K562 (cell line): Measurements from ENCODE around the gene WDR35. TPM values are rescaled to one million over a fixed set of nuclear protein-coding genes. Genes with fewer than 3 reads are reported as not detected.

Source experiments
- ATAC-seq: fragments of 200-7000 bp; cut with Tn5 transposase; 3 replicates; pipeline ENCODE4 v1.9.1; 2020; ENCODE audit warnings: moderate library complexity
- BruUV-seq: library from RNA; stranded (reverse); fragments of 400-500 nt; replicated peaks from 2 replicates; lab custom pipeline; 2021; lab: Mats Ljungman, UMichigan
- CTCF ChIA-PET: fragments of 300-600 bp; formaldehyde crosslinking; extraction: SDS; loops from one replicate; lab custom pipeline; 2021; ENCODE audit warnings: low intra/inter-chr PET ratio; lab: Yijun Ruan, JAX
- POLR2A ChIA-PET: fragments of 300-600, 350-650 bp; sonication (Branson Sonifier 250); formaldehyde crosslinking; extraction: SDS; loops from one replicate; lab custom pipeline; 2021; ENCODE audit warnings: antibody characterized with exemption, inconsistent platforms; lab: Yijun Ruan, JAX
- DNase-seq, 4 experiments: peaks; one replicate each; pipeline versions ENCODE4 v3.0.0 to v3.0.0-alpha.2; 2011 to 2018; ENCODE audit warnings: low spot score in 3 of 4, mixed read lengths in 3 of 4; ENCODE audit errors: extremely low read depth in 1 of 4
- FAIRE-seq: peaks from 2 replicates; lab custom pipeline; 2011; peaks lifted over from hg19 to GRCh38; lab: Jason Lieb, UNC
- H2AFZ ChIP-seq: 2 replicates; pipeline ENCODE4 v1.6.0; 2011; ENCODE audit warnings: low read depth, low read length, control low read depth, inconsistent platforms
- H3K27ac ChIP-seq: fragments of 200-600 bp; 3 replicates; pipeline ENCODE4 v1.8.0; 2011; ENCODE audit warnings: low read depth, mild to moderate bottlenecking, control low read depth, inconsistent platforms, low read length, moderate library complexity, mixed read lengths; ENCODE audit errors: extremely low read depth
- H3K27me3 ChIP-seq, 2 experiments: fragments of 300-600 bp in 1 of 2; 2 replicates in 1 of 2; 3 replicates in 1 of 2; pipeline versions ENCODE4 v1.6.0 to v1.8.0; 2011; ENCODE audit warnings: inconsistent platforms in 2 of 2, low read length in 2 of 2, mild to moderate bottlenecking in 1 of 2, mixed read lengths in 1 of 2, moderate library complexity in 1 of 2; ENCODE audit not compliant: control insufficient read depth in 2 of 2, insufficient read depth in 2 of 2
- H3K36me3 ChIP-seq: fragments of 300-600 bp; 3 replicates; pipeline ENCODE4 v1.8.0; 2011; ENCODE audit warnings: mild to moderate bottlenecking, low read length, inconsistent platforms; ENCODE audit not compliant: control insufficient read depth, insufficient read depth
- H3K4me1 ChIP-seq, 2 experiments: fragments of 200-600 bp in 1 of 2; replicated peaks in 1 of 2; 2 replicates in 1 of 2; 3 replicates in 1 of 2; pipeline versions ENCODE4 v1.5.1 to v1.8.0; 2011; ENCODE audit warnings: inconsistent platforms in 2 of 2, low read length in 2 of 2, mild to moderate bottlenecking in 1 of 2, mixed read lengths in 1 of 2, moderate library complexity in 1 of 2; ENCODE audit not compliant: control insufficient read depth in 2 of 2, insufficient read depth in 2 of 2
- H3K4me2 ChIP-seq: 2 replicates; pipeline ENCODE4 v1.6.1; 2011; ENCODE audit warnings: low read length, control low read depth, inconsistent platforms, mixed read lengths; ENCODE audit not compliant: insufficient read depth
- H3K4me3 ChIP-seq: fragments of 200-600 bp; sonication (generic), shearing (Covaris generic); 2 replicates; pipeline ENCODE4 v1.5.1; 2016; ENCODE audit warnings: control low read depth, inconsistent platforms
- H3K79me2 ChIP-seq: fragments of 200-600 bp; 3 replicates; pipeline ENCODE4 v1.8.0; 2011; ENCODE audit warnings: low read length, inconsistent platforms; ENCODE audit not compliant: control insufficient read depth, insufficient read depth
- H3K9ac ChIP-seq, 2 experiments: 2 replicates each; pipeline versions ENCODE4 v1.6.0 to v1.6.1; 2011; ENCODE audit warnings: low read depth in 2 of 2, low read length in 2 of 2, control low read depth in 1 of 2, inconsistent platforms in 1 of 2, mild to moderate bottlenecking in 1 of 2, mixed read lengths in 1 of 2; ENCODE audit not compliant: insufficient read depth in 1 of 2
- H3K9me1 ChIP-seq: one replicate; pipeline ENCODE4 v1.6.0; 2011; ENCODE audit warnings: inconsistent platforms, mild to moderate bottlenecking, low read length, moderate library complexity; ENCODE audit not compliant: control insufficient read depth, insufficient read depth
- H3K9me3 ChIP-seq: replicated peaks from 2 replicates; pipeline ENCODE4 v1.5.1; 2011; ENCODE audit warnings: low read depth, low read length, inconsistent platforms; ENCODE audit not compliant: control insufficient read depth, insufficient read depth
- H4K20me1 ChIP-seq: replicated peaks from 2 replicates; pipeline ENCODE4 v1.6.1; 2011; ENCODE audit warnings: low read length, inconsistent platforms, mixed read lengths; ENCODE audit not compliant: control insufficient read depth, insufficient read depth
- BHLHE40 ChIP-seq: IDR thresholded peaks from 2 replicates; pipeline ENCODE4 v1.6.1; 2011; ENCODE audit warnings: low read length, improper control_type of control experiment
- CBX8 ChIP-seq: fragments of 200-600 bp; sonication (generic); IDR thresholded peaks from 2 replicates; pipeline ENCODE4 v1.6.1; 2012; ENCODE audit warnings: borderline replicate concordance, mixed run types, low read depth, mild to moderate bottlenecking, moderate library complexity, mixed read lengths, low read length, control low read depth, inconsistent platforms; ENCODE audit not compliant: poor library complexity, severe bottlenecking; ENCODE audit errors: extremely low read depth
- FOXA1 ChIP-seq: fragments of 450-650 bp; IDR thresholded peaks from 2 replicates; pipeline ENCODE4 v1.6.1; 2016; ENCODE audit warnings: mild to moderate bottlenecking, borderline replicate concordance
- MLLT1 ChIP-seq, 2 experiments: fragments of 450-650 bp; IDR thresholded peaks; 2 replicates each; pipeline ENCODE4 v1.6.1; 2016
- PHTF2 ChIP-seq: fragments of 250-450 bp; sonication (Bioruptor Pico); IDR thresholded peaks from 2 replicates; pipeline ENCODE4 v1.5.0; 2021; ENCODE audit warnings: mild to moderate bottlenecking
- SP2 ChIP-seq: IDR thresholded peaks from 2 replicates; pipeline ENCODE4 v1.6.1; 2011; ENCODE audit warnings: mild to moderate bottlenecking, low read depth, low read length, moderate library complexity; ENCODE audit not compliant: poor library complexity, severe bottlenecking; ENCODE audit errors: extremely low read depth
- ZMIZ1 ChIP-seq, 2 experiments: fragments of 150-350 bp in 1 of 2; IDR thresholded peaks; 2 replicates each; pipeline ENCODE4 v1.6.1; 2012 to 2016; ENCODE audit warnings: low read depth in 2 of 2, low read length in 2 of 2, mild to moderate bottlenecking in 1 of 2, moderate library complexity in 1 of 2
- ZNF316 ChIP-seq: fragments of 450-650 bp; IDR thresholded peaks from 2 replicates; pipeline ENCODE4 v1.6.1; 2016
- WGBS: fragments of 100-300 bp; shearing (Covaris generic); methylation state at CpG from one replicate; pipeline ENCODE4 v1.1.6; 2016; ENCODE audit warnings: low coverage, mixed read lengths; ENCODE audit not compliant: insufficient coverage; ENCODE audit errors: missing lambda C conversion rate; 5-methylcytosine and 5-hydroxymethylcytosine counted together
- in situ Hi-C: fragments of 300-500 bp; cut with MboI; formaldehyde crosslinking; loops from 4 replicates; pipeline ENCODE4 v1.15.0; 2018; ENCODE audit warnings: inconsistent platforms, mixed read lengths
- intact Hi-C: fragments of 100-400 bp; cut with micrococcal nuclease; formaldehyde crosslinking; loops from 2 replicates; pipeline ENCODE4 v1.14.2; 2022
- polyA plus RNA-seq, 8 experiments: library from polyadenylated mRNA; depleted of rRNA in 4 of 8; stranded (reverse) in 5 of 8; unstranded in 3 of 8; fragments of >200 nt; fragmentation: Nextera tagmentation in 2 of 8; fragmentation: Illumina TruSeq in 1 of 8; extraction: Ambion mirVana in 2 of 8; extraction: Trizol in 1 of 8; gene quantifications; 2 replicates each; pipeline versions ENCODE4 v1.2.1 to v1.2.3, GENCODE V29; 2011 to 2014; ENCODE audit warnings: inconsistent platforms in 1 of 8, missing spikeins in 1 of 8
- total RNA-seq, 7 experiments: library from RNA; depleted of rRNA in 6 of 7; stranded (reverse); fragments of >200 nt in 6 of 7; fragmentation: Illumina TruSeq in 2 of 7; extraction: Trizol in 2 of 7; gene quantifications; 2 replicates each; pipeline versions ENCODE4 v1.2.1 to v1.2.3, GENCODE V29; 2011 to 2021; ENCODE audit warnings: low replicate concordance in 1 of 7

Gene WDR35
- total and polyA plus RNA-seq, 9 of the 15 experiments (the other 6 are each of a cell fraction or from before 2014, with no cell fraction given) = 3.3 to 13.1 (median 8.0) TPM

- no peak for TF ChIP-seq ZMIZ1 (IDR thresholded peaks at IDR 0.05; ENCODE audit: low read depth in 2 of 2, low read length in 2 of 2)
Measured at GRCh38 chr2:20012282-20013125, 22.6 kb upstream of the WDR35 start, which contains the start of gene MATN3 (continued).

- H4K20me1 ChIP-seq = no peaks in the 10 kb centered on the region
- no peak for DNase-seq
- no peaks in the 10 kb centered on the region for H3K9me1 ChIP-seq
- no peak overlapping the region for H3K4me3 ChIP-seq
- H3K79me2 ChIP-seq = no peaks in the 10 kb centered on the region
- 10% methylated on average over 4 of the region's 4 CpGs for WGBS
- FAIRE-seq = no peak
- intact Hi-C loops (no loop called here), in situ Hi-C loops (no loop called here)
- H2AFZ ChIP-seq = no peak overlapping the region
- no peaks in the 10 kb centered on the region for H3K36me3 ChIP-seq
- H3K27me3 ChIP-seq = peaks cover 19 to 37% of the 10 kb centered on the region in 2 experiments
- peaks cover 0 to 11% of the 10 kb centered on the region in 2 experiments; a peak in 2 of 5 replicates for H3K4me1 ChIP-seq
- 0 out of 2 replicates have a peak, but pooled peaks cover 2% of the 10 kb centered on the region for H3K9me3 ChIP-seq
- H3K9ac ChIP-seq = no peak overlapping the region
- ATAC-seq = peak; percentile 21
- TF ChIP-seq ZNF316 = no peak
- no peak for TF ChIP-seq BHLHE40
- TF ChIP-seq FOXA1 = no peak
- no peak for TF ChIP-seq CBX8
- no peak for TF ChIP-seq SP2
- no peak for TF ChIP-seq PHTF2 (CRISPR knock-in tag)
- no peak for TF ChIP-seq MLLT1 (IDR thresholded peaks at IDR 0.05)
- ChIA-PET POLR2A (interaction anchor here (0.9 kb wide), 1 partner anchor 79 kb away, joined by 4 read pairs; no protein-coding TSS in a partner anchor), CTCF (no interaction called here)
- no TSS peak for BruUV-seq
- H3K27ac ChIP-seq = no peak overlapping the region
- H3K4me2 ChIP-seq = 0 out of 2 replicates have a peak overlapping the region, but pooled peaks have one; percentile 13
Measured at GRCh38 chr2:20012032-20012281, 22.1 kb upstream of the WDR35 start.
